IPS-NIHi11 (cell line): Measurements from ENCODE around the gene KCNK3.
"Not testable (repeated sequence)": the region's sequence is repeated elsewhere in the genome, so short reads cannot be mapped to it uniquely, and the experiment has no call there.

ENCODE experiments used
- DNase-seq: peaks from one replicate; pipeline ENCODE4 v3.0.0; 2012; ENCODE audit warnings: mixed read lengths, low spot score

Gene KCNK3

GRCh38 chr2:26730549-26731344 lies 38.2 kb downstream of the KCNK3 start:
- no peak for DNase-seq

GRCh38 chr2:26731714-26732113 lies 39.2 kb downstream of the KCNK3 start:
- DNase-seq: no peak

GRCh38 chr2:26732446-26732845 lies 39.9 kb downstream of the KCNK3 start:
- no peak for DNase-seq

- DNase-seq: no peak
Measured at GRCh38 chr2:26733413-26733812, 40.9 kb downstream of the KCNK3 start.

- no peak for DNase-seq
Measured at GRCh38 chr2:26735097-26735496, 42.6 kb downstream of the KCNK3 start.

- DNase-seq: no peak
Measured at GRCh38 chr2:26735883-26736588, 43.5 kb downstream of the KCNK3 start.

GRCh38 chr2:26737221-26737620 lies 44.7 kb downstream of the KCNK3 start:
- DNase-seq: no peak

GRCh38 chr2:26738481-26738880 lies 46.0 kb downstream of the KCNK3 start:
- no peak for DNase-seq

GRCh38 chr2:26739514-26739913 lies 47.0 kb downstream of the KCNK3 start:
- no peak for DNase-seq

GRCh38 chr2:26740346-26740745 lies 47.8 kb downstream of the KCNK3 start:
- DNase-seq: no peak

GRCh38 chr2:26740890-26741302 lies 48.4 kb downstream of the KCNK3 start:
- no peak for DNase-seq

- DNase-seq: no peak
Measured at GRCh38 chr2:26742048-26742770, 49.7 kb downstream of the KCNK3 start.

GRCh38 chr2:26743852-26744251 lies 51.3 kb downstream of the KCNK3 start:
- no peak for DNase-seq

- DNase-seq: no peak
Measured at GRCh38 chr2:26744953-26745352, 52.4 kb downstream of the KCNK3 start.

- DNase-seq: peak; percentile 79
Measured at GRCh38 chr2:26745609-26746327, 53.2 kb downstream of the KCNK3 start.

GRCh38 chr2:26746934-26747333 lies 54.4 kb downstream of the KCNK3 start:
- no peak for DNase-seq

- DNase-seq: peak; percentile 4
Measured at GRCh38 chr2:26749787-26750420, 57.4 kb downstream of the KCNK3 start.

- DNase-seq: not testable (repeated sequence)
Measured at GRCh38 chr2:26750467-26750866, 57.9 kb downstream of the KCNK3 start.

GRCh38 chr2:26752656-26753055 lies 60.1 kb downstream of the KCNK3 start:
- no peak for DNase-seq

GRCh38 chr2:26754539-26754938 lies 62.0 kb downstream of the KCNK3 start:
- no peak for DNase-seq

- no peak for DNase-seq
Measured at GRCh38 chr2:26754972-26755670, 62.6 kb downstream of the KCNK3 start.
